Endodermal cell (in vitro differentiated cells): ENCODE data around the gene UBE2M. TPM values are rescaled to one million over a fixed set of nuclear protein-coding genes. Genes with fewer than 3 reads are reported as not detected.

Experiments used
- DNase-seq: peaks from one replicate; pipeline ENCODE4 v3.0.0-alpha.2; 2017
- H3K27ac ChIP-seq: 2 replicates; pipeline ENCODE4 v1.5.1; 2013; ENCODE audit warnings: mild to moderate bottlenecking, low read depth, low read length, moderate library complexity
- H3K27me3 ChIP-seq: 2 replicates; pipeline ENCODE4 v1.6.1; 2013; ENCODE audit warnings: mild to moderate bottlenecking, low read length, moderate library complexity; ENCODE audit not compliant: insufficient read depth, control insufficient read depth, poor library complexity, severe bottlenecking
- H3K36me3 ChIP-seq: 2 replicates; pipeline ENCODE4 v1.7.0; 2013; ENCODE audit warnings: mild to moderate bottlenecking, low read length, moderate library complexity; ENCODE audit not compliant: control insufficient read depth, insufficient read depth
- H3K4me1 ChIP-seq: one replicate; pipeline ENCODE4 v1.7.0; 2013; ENCODE audit warnings: low read length; ENCODE audit not compliant: control insufficient read depth, insufficient read depth
- H3K4me3 ChIP-seq: 2 replicates; pipeline ENCODE4 v1.5.1; 2013; ENCODE audit warnings: mild to moderate bottlenecking, low read length, moderate library complexity
- H3K9ac ChIP-seq: 2 replicates; pipeline ENCODE4 v1.6.1; 2013; ENCODE audit warnings: mild to moderate bottlenecking, low read length, moderate library complexity; ENCODE audit not compliant: poor library complexity, severe bottlenecking; ENCODE audit errors: extremely low read depth
- H3K9me3 ChIP-seq: 2 replicates; pipeline ENCODE4 v1.6.1; 2013; ENCODE audit warnings: mild to moderate bottlenecking, low read length, moderate library complexity; ENCODE audit not compliant: control insufficient read depth
- H3K27ac Mint-ChIP-seq: 2 replicates; pipeline ENCODE4 v1.8.0; 2020; ENCODE audit warnings: mixed read lengths
- H3K27me3 Mint-ChIP-seq: 2 replicates; pipeline ENCODE4 v1.8.0; 2021; ENCODE audit warnings: mild to moderate bottlenecking, mixed read lengths; ENCODE audit not compliant: insufficient read depth
- H3K36me3 Mint-ChIP-seq: 2 replicates; pipeline ENCODE4 v1.8.0; 2020; ENCODE audit warnings: low read depth, mixed read lengths
- H3K4me1 Mint-ChIP-seq: 2 replicates; pipeline ENCODE4 v1.8.0; 2020; ENCODE audit warnings: mixed read lengths
- H3K4me3 Mint-ChIP-seq: 2 replicates; pipeline ENCODE4 v1.8.0; 2020; ENCODE audit warnings: mild to moderate bottlenecking, moderate library complexity, mixed read lengths
- H3K9me3 Mint-ChIP-seq: 2 replicates; pipeline ENCODE4 v1.8.0; 2020; ENCODE audit warnings: mild to moderate bottlenecking, mixed read lengths
- CTCF ChIP-seq: fragments of 200-600 bp; sonication (generic); conservative IDR thresholded peaks from 2 replicates; pipeline ENCODE4 v1.5.0; 2021; ENCODE audit warnings: antibody characterized with exemption, mild to moderate bottlenecking
- WGBS, 2 experiments: methylation state at CpG; one replicate each; pipeline versions ENCODE4 v1.1.5 to v1.1.7; 2013; ENCODE audit warnings: missing lambda C conversion rate in 2 of 2, mixed read lengths in 1 of 2; ENCODE audit not compliant: insufficient coverage in 1 of 2, insufficient read length in 1 of 2; 5-methylcytosine and 5-hydroxymethylcytosine counted together
- total RNA-seq, 2 donors: library from RNA; stranded (reverse); fragmentation: NEBNext Ultra II Directional in 1 of 2; extraction: Animal tissue kit (Norgen Biotek cat#: 25700) in 1 of 2; gene quantifications; 2 replicates in 1 of 2; 3 replicates in 1 of 2; pipeline ENCODE4 v1.2.1, GENCODE V29; 2021

The UBE2M gene
- total RNA-seq, 2 donors from 2014 or later: 90.8 to 116 TPM

GRCh38 chr19:58516246-58516836 is 42.1 kb downstream of the UBE2M start:
- peaks cover 4% of the 10 kb centered on the region for H3K4me1 ChIP-seq
- 91 to 94% methylated on average over 14 to 25 of the region's 25 CpGs for WGBS, 2 experiments
- no peak for DNase-seq
- TF ChIP-seq CTCF: no peak
- Mint-ChIP-seq H3K9me3 (no peaks in the 10 kb centered on the region), H3K4me1 (peaks cover 18% of the 10 kb centered on the region), H3K36me3 (peaks cover 15% of the 10 kb centered on the region), H3K4me3 (peak overlapping the region; percentile 62), H3K27me3 (no peaks in the 10 kb centered on the region), H3K27ac (no peak overlapping the region)
- H3K36me3 ChIP-seq: peaks cover 9% of the 10 kb centered on the region
- no peak overlapping the region for H3K4me3 ChIP-seq
- H3K27me3 ChIP-seq: no peaks in the 10 kb centered on the region
- H3K9me3 ChIP-seq: no peaks in the 10 kb centered on the region
- no peak overlapping the region for H3K9ac ChIP-seq
- H3K27ac ChIP-seq: no peak overlapping the region

GRCh38 chr19:58515259-58515658 is 43.2 kb downstream of the UBE2M start:
- Histone ChIP-seq H3K4me3 (no peak overlapping the region), H3K9ac (no peak overlapping the region), H3K36me3 (peaks cover 9% of the 10 kb centered on the region), H3K4me1 (peaks cover 4% of the 10 kb centered on the region), H3K27ac (no peak overlapping the region), H3K9me3 (no peaks in the 10 kb centered on the region), H3K27me3 (no peaks in the 10 kb centered on the region)
- DNase-seq: no peak
- no peak for TF ChIP-seq CTCF
- Mint-ChIP-seq H3K4me1 (peaks cover 16% of the 10 kb centered on the region), H3K27me3 (peaks cover 2% of the 10 kb centered on the region), H3K4me3 (peak overlapping the region; percentile 62), H3K9me3 (no peaks in the 10 kb centered on the region), H3K27ac (peak overlapping the region; percentile 73), H3K36me3 (peaks cover 15% of the 10 kb centered on the region)
- WGBS, 2 experiments: 90% methylated on average over 2 of the region's 2 CpGs; no CpG with 5 or more reads in 1 of the 2 experiments

DNA sequence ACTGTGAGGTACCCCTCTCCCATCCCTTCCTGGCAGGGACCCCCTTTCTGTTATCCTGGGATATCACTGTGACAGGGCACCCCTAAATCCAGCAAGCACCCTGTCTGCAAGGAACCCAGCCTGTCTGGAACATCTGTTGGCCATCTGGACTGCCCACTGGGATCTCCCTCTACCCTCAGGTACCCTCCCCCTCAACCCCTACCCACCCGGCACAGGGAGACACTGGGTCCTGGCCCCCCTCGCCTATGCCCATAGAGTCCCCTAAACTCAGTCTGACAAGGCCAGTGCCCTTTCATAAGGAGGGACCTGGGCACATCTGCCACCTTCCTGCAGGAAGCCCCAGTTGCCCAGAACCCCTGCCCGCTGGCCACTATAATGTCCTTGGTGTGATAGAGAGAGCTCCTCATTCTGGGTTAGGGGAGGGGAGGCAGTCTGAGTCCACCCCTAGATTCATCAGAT is 43.8 kb downstream of the UBE2M start:
- whole genome bisulfite sequencing, 2 experiments: 84 to 100% methylated on average over 3 of the region's 3 CpGs
- Mint-ChIP-seq H3K27ac (peak overlapping the region; percentile 84), H3K9me3 (peaks cover 3% of the 10 kb centered on the region), H3K27me3 (peaks cover 4% of the 10 kb centered on the region), H3K4me1 (peaks cover 16% of the 10 kb centered on the region), H3K4me3 (peak overlapping the region; percentile 62), H3K36me3 (peaks cover 15% of the 10 kb centered on the region)
- Histone ChIP-seq H3K27ac (no peak overlapping the region), H3K4me3 (peak overlapping the region; percentile 74), H3K36me3 (peaks cover 9% of the 10 kb centered on the region), H3K9ac (no peak overlapping the region), H3K27me3 (no peaks in the 10 kb centered on the region), H3K4me1 (peaks cover 4% of the 10 kb centered on the region), H3K9me3 (no peaks in the 10 kb centered on the region)
- no peak for DNase-seq
- no peak for TF ChIP-seq CTCF
